Measurements from ENCODE around the gene ARHGDIA.

DNA sequence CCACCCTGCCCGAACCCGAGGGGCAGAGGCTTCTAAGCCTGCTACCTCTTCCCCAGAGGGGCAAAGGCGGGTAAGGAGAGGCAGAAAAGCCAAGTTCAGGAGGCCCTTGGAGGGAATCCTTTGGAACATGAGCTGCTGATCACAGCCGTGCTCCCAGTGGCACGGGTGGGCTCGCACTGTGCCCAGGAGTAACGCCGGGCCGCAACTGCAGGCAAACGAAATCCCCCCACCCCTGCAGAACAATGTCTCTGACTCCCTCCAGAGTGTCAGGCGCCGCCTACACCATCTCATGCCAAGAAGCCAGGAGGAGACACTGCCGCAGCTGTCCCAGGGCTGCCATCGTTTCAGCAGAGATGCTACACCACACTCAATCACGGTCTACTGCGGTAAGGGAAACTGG, 19.7 kb downstream of the ARHGDIA start:
- TF ChIP-seq, protein P1, sequence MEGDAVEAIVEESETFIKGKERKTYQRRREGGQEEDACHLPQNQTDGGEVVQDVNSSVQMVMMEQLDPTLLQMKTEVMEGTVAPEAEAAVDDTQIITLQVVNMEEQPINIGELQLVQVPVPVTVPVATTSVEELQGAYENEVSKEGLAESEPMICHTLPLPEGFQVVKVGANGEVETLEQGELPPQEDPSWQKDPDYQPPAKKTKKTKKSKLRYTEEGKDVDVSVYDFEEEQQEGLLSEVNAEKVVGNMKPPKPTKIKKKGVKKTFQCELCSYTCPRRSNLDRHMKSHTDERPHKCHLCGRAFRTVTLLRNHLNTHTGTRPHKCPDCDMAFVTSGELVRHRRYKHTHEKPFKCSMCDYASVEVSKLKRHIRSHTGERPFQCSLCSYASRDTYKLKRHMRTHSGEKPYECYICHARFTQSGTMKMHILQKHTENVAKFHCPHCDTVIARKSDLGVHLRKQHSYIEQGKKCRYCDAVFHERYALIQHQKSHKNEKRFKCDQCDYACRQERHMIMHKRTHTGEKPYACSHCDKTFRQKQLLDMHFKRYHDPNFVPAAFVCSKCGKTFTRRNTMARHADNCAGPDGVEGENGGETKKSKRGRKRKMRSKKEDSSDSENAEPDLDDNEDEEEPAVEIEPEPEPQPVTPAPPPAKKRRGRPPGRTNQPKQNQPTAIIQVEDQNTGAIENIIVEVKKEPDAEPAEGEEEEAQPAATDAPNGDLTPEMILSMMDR (IDR thresholded peaks at IDR 0.05) = no peak
- no peak for TF ChIP-seq EP300 (IDR thresholded peaks at IDR 0.05)
- no peak for TF ChIP-seq POLR2A (IDR thresholded peaks at IDR 0.05)
